ENCODE results near the gene PRDX1.

Gene PRDX1

DNA sequence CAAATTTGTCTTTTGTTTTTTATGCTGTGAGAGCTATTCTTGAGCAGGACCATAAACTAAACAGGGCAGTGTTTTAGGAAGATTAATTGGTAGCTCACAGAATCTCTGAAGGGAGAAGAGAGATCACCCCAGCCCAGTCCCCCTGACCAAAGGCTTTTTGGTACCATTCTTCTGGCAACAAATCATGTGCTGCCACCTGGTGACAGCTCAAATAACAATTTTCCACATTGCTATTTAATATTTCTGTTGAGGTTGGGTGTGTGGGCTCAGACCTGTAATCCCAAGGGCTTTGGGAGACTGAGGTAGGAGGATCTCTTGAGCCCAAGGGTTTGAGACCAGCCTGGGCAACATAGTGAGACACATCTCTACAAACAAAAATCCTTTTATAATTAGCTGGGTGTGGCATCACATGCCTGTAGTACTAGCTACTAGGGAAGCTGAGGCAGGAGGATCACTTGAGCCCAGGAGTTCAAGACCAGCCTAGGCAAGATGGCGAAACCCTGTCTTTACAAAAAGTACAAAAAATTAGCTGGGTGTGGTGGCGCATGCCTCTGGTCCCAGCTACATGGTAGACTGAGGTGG lies 28.5 kb downstream of the PRDX1 start:
- TF ChIP-seq USF1 (IDR thresholded peaks at IDR 0.05) (no peak), EP300 (IDR thresholded peaks at IDR 0.05; ENCODE audit: borderline replicate concordance) (no peak), RAD21 (IDR thresholded peaks at IDR 0.05; ENCODE audit: low read depth) (peak; percentile 80), TAF1 (IDR thresholded peaks at IDR 0.05; ENCODE audit: low read depth) (no peak), ZBTB7A (IDR thresholded peaks at IDR 0.05; ENCODE audit: low read depth) (no peak), EGR1 (IDR thresholded peaks at IDR 0.05) (no peak), YY1 (IDR thresholded peaks at IDR 0.05; ENCODE audit: low read depth) (no peak), NFIC (IDR thresholded peaks at IDR 0.05) (no peak)

DNA sequence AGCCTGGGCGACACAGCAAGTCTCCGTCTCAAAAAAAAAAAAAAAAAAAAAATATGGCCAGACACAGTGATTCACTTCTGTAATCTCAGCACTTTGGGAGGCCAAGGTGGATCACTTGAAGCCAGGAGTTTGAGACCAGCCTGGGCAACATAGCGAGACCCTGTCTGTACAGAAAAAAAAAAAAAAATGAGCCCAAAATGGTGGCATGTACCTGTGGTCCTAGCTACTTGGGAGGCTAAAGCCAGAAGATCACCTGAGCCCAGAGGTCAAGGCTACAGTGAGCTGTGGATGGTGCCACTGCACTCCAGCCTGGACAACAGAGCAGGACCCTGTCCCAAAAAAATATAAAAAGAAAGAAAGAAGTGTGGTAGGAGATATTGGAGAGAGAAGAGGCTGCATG lies 29.0 kb downstream of the PRDX1 start:
- TF ChIP-seq TCF12 (IDR thresholded peaks at IDR 0.05; ENCODE audit: low read depth) = no peak
- no peak for TF ChIP-seq ZBTB7A (IDR thresholded peaks at IDR 0.05; ENCODE audit: low read depth)
- TF ChIP-seq TAF1 (IDR thresholded peaks at IDR 0.05; ENCODE audit: low read depth) = no peak
- TF ChIP-seq TEAD4 (IDR thresholded peaks at IDR 0.05) = no peak
- TF ChIP-seq EP300 (IDR thresholded peaks at IDR 0.05; ENCODE audit: borderline replicate concordance) = no peak
- TF ChIP-seq MAX (IDR thresholded peaks at IDR 0.05) = no peak
- TF ChIP-seq CEBPB (IDR thresholded peaks at IDR 0.05) = no peak
- TF ChIP-seq RAD21 (IDR thresholded peaks at IDR 0.05; ENCODE audit: low read depth) = no peak
- no peak for TF ChIP-seq CREB1 (IDR thresholded peaks at IDR 0.05; ENCODE audit: low read depth)
- TF ChIP-seq FOXM1 (IDR thresholded peaks at IDR 0.05; ENCODE audit: borderline replicate concordance, low read depth) = no peak
- no peak for TF ChIP-seq YY1 (IDR thresholded peaks at IDR 0.05; ENCODE audit: low read depth)
- no peak for TF ChIP-seq EGR1 (IDR thresholded peaks at IDR 0.05)

DNA sequence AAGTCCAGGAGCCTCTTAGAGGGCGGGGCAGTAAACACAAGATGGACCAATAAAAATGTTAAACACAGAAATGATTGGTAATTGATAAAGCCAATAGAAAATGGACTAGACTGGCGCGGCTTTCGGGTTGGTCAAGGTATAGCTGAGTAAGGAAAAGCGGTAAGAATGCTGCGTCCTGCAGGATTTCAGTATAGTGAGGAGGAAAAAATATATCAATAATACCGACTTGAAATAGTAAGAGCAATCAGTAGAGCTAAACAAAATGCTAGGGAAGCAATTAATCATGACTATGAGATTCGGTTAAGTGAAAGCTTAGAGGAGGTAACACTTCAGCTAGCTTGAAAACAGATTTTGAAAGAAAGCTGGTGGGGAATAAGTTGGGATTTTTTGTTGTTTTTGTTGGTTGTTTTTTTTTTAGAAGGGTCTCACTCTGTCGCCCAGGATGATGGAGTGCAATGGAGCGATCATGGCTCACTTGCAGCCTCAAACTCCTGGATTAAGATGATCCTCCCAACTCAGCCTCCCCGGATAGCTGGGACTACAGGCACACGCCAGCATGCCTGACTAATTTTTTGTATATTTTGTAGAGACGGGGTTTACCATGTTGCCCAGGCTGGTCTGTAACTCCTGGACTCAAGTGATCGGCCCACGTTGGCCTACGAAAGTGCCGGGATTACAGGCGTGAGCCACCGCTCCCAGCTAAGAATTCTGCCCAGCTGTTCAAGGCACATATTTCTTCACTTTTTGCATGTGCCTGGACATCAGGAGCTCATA lies 30.0 kb downstream of the PRDX1 start:
- TF ChIP-seq EGR1 (IDR thresholded peaks at IDR 0.05) (no peak), YY1 (IDR thresholded peaks at IDR 0.05; ENCODE audit: low read depth) (no peak), RAD21 (IDR thresholded peaks at IDR 0.05; ENCODE audit: low read depth) (no peak), TEAD4 (IDR thresholded peaks at IDR 0.05) (no peak)

DNA sequence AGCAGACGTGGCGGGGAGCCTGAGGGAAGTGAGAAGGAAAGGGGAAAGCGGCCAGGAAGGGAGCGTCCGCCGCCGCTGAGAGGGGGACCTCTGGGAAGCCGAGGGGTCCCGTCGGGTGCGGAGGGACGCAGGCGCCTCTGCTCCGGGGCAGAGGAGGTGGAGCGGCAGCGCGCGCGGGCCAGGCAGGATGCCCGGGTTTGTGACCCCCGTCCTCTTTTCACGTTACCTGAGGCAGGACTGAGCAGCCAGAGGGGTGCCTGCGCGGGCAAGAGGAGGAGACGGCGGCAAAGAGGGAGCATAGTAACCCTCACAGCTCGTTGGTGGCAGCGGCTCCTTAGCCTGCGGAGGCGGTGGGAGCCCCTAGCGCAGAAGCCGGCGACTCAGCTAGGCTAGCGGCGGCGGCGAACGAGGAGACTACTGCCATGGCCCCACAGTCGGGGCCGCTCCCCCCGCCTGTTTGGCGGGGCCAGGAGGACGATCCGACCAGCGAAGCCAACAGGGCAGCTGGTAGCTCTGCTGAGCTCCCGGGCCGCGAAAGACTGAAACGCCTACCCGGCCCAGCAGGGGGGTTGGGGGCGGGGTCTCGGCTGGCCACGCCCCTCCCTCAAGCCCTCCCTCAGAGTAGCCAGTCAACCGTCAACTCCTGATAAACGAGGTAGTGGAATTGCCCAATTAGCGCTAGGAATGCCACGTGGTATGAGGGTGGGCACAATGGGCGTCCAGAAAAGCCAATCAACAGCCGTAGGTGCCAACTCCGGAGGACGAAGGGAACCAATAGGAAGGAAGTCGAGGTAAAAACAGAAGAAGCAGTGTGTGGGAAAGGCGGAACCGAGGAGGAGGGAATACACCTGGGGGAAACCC lies 30.8 kb downstream of the PRDX1 start, which contains the start of gene TESK2:
Gene TESK2 (minus strand): TSS at position 538 of the 861 bp plus-strand sequence. CDS start 33,378 bp downstream, outside the sequence.
- TF ChIP-seq MAX (IDR thresholded peaks at IDR 0.05) (peak; percentile 96), ZBTB7A (IDR thresholded peaks at IDR 0.05; ENCODE audit: low read depth) (peak; percentile 66; the same call in 1 of the 2 replicates), CREB1 (IDR thresholded peaks at IDR 0.05; ENCODE audit: low read depth) (peak; percentile 59), TAF1 (IDR thresholded peaks at IDR 0.05; ENCODE audit: low read depth) (peak; percentile 82), TCF12 (IDR thresholded peaks at IDR 0.05; ENCODE audit: low read depth) (no peak; the same call in 1 of the 2 replicates), YY1 (IDR thresholded peaks at IDR 0.05; ENCODE audit: low read depth) (peak; percentile 44; the same call in 1 of the 2 replicates), CEBPB (IDR thresholded peaks at IDR 0.05) (peak; percentile 61), EGR1 (IDR thresholded peaks at IDR 0.05) (no peak), EP300 (IDR thresholded peaks at IDR 0.05; ENCODE audit: borderline replicate concordance) (no peak), USF1 (IDR thresholded peaks at IDR 0.05) (peak; percentile 97), RAD21 (IDR thresholded peaks at IDR 0.05; ENCODE audit: low read depth) (no peak), NFIC (IDR thresholded peaks at IDR 0.05) (peak; percentile 13; the same call in 1 of the 2 replicates), TEAD4 (IDR thresholded peaks at IDR 0.05) (peak; percentile 43; the same call in 1 of the 2 replicates), FOXM1 (IDR thresholded peaks at IDR 0.05; ENCODE audit: borderline replicate concordance, low read depth) (peak; percentile 83; the same call in 1 of the 2 replicates)
- TF ChIP-seq, protein P1, sequence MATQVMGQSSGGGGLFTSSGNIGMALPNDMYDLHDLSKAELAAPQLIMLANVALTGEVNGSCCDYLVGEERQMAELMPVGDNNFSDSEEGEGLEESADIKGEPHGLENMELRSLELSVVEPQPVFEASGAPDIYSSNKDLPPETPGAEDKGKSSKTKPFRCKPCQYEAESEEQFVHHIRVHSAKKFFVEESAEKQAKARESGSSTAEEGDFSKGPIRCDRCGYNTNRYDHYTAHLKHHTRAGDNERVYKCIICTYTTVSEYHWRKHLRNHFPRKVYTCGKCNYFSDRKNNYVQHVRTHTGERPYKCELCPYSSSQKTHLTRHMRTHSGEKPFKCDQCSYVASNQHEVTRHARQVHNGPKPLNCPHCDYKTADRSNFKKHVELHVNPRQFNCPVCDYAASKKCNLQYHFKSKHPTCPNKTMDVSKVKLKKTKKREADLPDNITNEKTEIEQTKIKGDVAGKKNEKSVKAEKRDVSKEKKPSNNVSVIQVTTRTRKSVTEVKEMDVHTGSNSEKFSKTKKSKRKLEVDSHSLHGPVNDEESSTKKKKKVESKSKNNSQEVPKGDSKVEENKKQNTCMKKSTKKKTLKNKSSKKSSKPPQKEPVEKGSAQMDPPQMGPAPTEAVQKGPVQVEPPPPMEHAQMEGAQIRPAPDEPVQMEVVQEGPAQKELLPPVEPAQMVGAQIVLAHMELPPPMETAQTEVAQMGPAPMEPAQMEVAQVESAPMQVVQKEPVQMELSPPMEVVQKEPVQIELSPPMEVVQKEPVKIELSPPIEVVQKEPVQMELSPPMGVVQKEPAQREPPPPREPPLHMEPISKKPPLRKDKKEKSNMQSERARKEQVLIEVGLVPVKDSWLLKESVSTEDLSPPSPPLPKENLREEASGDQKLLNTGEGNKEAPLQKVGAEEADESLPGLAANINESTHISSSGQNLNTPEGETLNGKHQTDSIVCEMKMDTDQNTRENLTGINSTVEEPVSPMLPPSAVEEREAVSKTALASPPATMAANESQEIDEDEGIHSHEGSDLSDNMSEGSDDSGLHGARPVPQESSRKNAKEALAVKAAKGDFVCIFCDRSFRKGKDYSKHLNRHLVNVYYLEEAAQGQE (IDR thresholded peaks at IDR 0.05; ENCODE audit: low read depth) = no peak

DNA sequence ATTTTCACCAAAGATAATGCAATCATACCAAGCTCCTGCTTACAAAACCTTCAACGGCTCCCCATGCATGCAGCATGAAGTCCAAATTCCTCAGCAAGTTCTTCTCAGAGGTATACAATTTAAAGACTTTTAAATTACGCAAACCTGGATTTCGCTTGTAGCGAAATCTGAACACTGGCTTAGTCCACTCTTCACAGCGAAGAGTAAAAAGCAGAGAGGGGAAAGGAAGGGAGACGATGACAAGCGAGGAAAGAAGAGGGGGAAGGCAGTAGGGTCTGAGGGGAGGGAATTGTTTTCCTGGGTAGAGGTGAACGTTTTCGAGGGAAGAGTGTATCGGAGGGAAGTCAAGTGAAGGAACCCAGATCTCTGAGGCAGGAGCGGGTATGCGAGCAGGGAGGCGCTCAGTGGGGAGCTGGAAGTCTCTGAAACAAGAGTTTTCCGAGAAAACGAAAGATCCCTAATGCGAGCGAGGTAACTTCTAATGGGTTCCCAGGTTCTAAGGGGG lies 31.5 kb downstream of the PRDX1 start:
- TF ChIP-seq TEAD4 (IDR thresholded peaks at IDR 0.05) (no peak), ZBTB7A (IDR thresholded peaks at IDR 0.05; ENCODE audit: low read depth) (no peak), CREB1 (IDR thresholded peaks at IDR 0.05; ENCODE audit: low read depth) (no peak), CEBPB (IDR thresholded peaks at IDR 0.05) (no peak), FOXM1 (IDR thresholded peaks at IDR 0.05; ENCODE audit: borderline replicate concordance, low read depth) (no peak), TCF12 (IDR thresholded peaks at IDR 0.05; ENCODE audit: low read depth) (no peak), MAX (IDR thresholded peaks at IDR 0.05) (no peak), NFIC (IDR thresholded peaks at IDR 0.05) (no peak), EP300 (IDR thresholded peaks at IDR 0.05; ENCODE audit: borderline replicate concordance) (no peak), USF1 (IDR thresholded peaks at IDR 0.05) (no peak), RAD21 (IDR thresholded peaks at IDR 0.05; ENCODE audit: low read depth) (no peak), TAF1 (IDR thresholded peaks at IDR 0.05; ENCODE audit: low read depth) (no peak), EGR1 (IDR thresholded peaks at IDR 0.05) (no peak), YY1 (IDR thresholded peaks at IDR 0.05; ENCODE audit: low read depth) (no peak)
- TF ChIP-seq, protein P1 (IDR thresholded peaks at IDR 0.05; ENCODE audit: low read depth) = no peak

Measured in Ishikawa (cell line).